Measurements from ENCODE around the gene LTBP1. TPM values are rescaled to one million over a fixed set of nuclear protein-coding genes. Genes with fewer than 3 reads are reported as not detected.

LTBP1 gene
- polyA plus RNA-seq, 1 donor (not counting 4 experiments of a cell fraction or from before 2014, with no cell fraction given), result 9.2 TPM

DNA sequence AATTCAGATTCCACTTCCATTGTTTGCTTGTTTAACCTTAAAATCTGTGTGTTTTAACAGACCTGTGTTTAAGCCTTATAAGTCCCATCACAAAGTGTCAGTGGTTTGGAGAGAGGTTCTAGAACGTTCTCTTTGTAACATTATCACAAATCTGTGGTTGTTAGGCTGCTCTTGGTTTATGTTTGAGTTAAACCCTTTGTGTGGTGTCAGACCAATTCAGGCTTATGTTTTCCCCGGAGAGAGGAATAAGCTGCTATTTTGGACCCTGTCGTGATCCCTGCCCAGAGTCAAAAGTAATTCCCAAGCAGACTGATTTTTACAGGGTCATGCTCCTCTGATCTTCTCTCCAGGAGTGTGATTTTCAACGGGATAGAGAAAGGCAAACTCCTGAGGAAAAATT is 43.8 kb upstream of the LTBP1 start:
- TF ChIP-seq EZH2 (IDR thresholded peaks at IDR 0.05; ENCODE audit: low read length), result no peak
- TF ChIP-seq, protein P1, sequence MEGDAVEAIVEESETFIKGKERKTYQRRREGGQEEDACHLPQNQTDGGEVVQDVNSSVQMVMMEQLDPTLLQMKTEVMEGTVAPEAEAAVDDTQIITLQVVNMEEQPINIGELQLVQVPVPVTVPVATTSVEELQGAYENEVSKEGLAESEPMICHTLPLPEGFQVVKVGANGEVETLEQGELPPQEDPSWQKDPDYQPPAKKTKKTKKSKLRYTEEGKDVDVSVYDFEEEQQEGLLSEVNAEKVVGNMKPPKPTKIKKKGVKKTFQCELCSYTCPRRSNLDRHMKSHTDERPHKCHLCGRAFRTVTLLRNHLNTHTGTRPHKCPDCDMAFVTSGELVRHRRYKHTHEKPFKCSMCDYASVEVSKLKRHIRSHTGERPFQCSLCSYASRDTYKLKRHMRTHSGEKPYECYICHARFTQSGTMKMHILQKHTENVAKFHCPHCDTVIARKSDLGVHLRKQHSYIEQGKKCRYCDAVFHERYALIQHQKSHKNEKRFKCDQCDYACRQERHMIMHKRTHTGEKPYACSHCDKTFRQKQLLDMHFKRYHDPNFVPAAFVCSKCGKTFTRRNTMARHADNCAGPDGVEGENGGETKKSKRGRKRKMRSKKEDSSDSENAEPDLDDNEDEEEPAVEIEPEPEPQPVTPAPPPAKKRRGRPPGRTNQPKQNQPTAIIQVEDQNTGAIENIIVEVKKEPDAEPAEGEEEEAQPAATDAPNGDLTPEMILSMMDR (optimal IDR thresholded peaks at IDR 0.05 in 1 of 3, IDR thresholded peaks at IDR 0.05 in 1 of 3, conservative IDR thresholded peaks at IDR 0.05 in 1 of 3; ENCODE audit: extremely low read depth in 1 of 3, insufficient read depth in 2 of 3, low read length in 3 of 3), result no peak
- Histone ChIP-seq H3K9me3 (ENCODE audit: control insufficient read depth, low read depth, low read length) (no peaks in the 10 kb centered on the region), H2AFZ (ENCODE audit: control insufficient read depth, low read length) (no peak overlapping the region), H3K9me1 (ENCODE audit: control insufficient read depth, extremely low read depth, insufficient read depth, low read length) (no peaks in the 10 kb centered on the region), H3K36me3 (ENCODE audit: control insufficient read depth in 2 of 2, extremely low read depth in 1 of 2, insufficient read depth in 2 of 2, low read length in 2 of 2) (no peaks in the 10 kb centered on the region), H3K79me2 (ENCODE audit: control insufficient read depth, insufficient read depth, low read length) (no peaks in the 10 kb centered on the region), H3K9ac (ENCODE audit: control insufficient read depth, extremely low read depth, insufficient read depth, low read length) (no peak overlapping the region), H3K4me1 (ENCODE audit: control insufficient read depth, extremely low read depth, insufficient read depth, low read length) (no peaks in the 10 kb centered on the region), H3K4me3 (ENCODE audit: control insufficient read depth in 2 of 3, extremely low read depth in 1 of 3, insufficient read depth in 2 of 3, low read depth in 1 of 3, low read length in 3 of 3) (no peak overlapping the region), H3K27me3 (ENCODE audit: control insufficient read depth, extremely low read depth, insufficient read depth, low read length) (peaks cover 18% of the 10 kb centered on the region), H3K4me2 (ENCODE audit: control insufficient read depth, extremely low read depth, insufficient read depth, low read depth, low read length) (no peak overlapping the region), H4K20me1 (ENCODE audit: control insufficient read depth, extremely low read depth, insufficient read depth, low read length) (no peaks in the 10 kb centered on the region), H3K27ac (ENCODE audit: control insufficient read depth, insufficient read depth, low read length) (no peak overlapping the region)
- no peak for FAIRE-seq
- DNase-seq (ENCODE audit: low read depth, low spot score), result no peak
- dilution Hi-C loops (cut with MboI; ENCODE audit: extremely low pct_ligation_motif_present, low sequenced_read_pairs), result no loop called here

DNA sequence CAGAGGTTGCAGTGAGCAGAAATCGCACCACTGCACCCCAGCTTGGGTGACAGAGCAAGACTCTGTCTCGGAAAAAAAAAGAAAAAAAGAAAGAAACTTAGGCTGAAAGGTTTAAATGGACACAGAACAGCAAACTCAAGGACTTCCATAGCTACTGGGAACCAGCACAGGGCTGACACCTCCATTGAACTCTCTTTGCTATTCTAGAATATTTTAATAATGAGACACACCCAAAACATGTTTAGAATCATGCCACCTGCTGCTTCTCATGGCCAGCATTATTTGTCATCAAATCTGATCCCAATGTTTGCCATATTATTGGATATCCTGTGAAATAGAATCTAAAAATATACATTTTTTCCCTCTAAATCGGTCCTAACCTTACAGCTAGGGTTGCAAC is 42.7 kb upstream of the LTBP1 start:
- Histone ChIP-seq H4K20me1 (ENCODE audit: control insufficient read depth, extremely low read depth, insufficient read depth, low read length) (no peaks in the 10 kb centered on the region), H3K36me3 (ENCODE audit: control insufficient read depth in 2 of 2, extremely low read depth in 1 of 2, insufficient read depth in 2 of 2, low read length in 2 of 2) (no peaks in the 10 kb centered on the region), H3K9me3 (ENCODE audit: control insufficient read depth, low read depth, low read length) (no peaks in the 10 kb centered on the region), H3K27ac (ENCODE audit: control insufficient read depth, insufficient read depth, low read length) (no peak overlapping the region), H3K27me3 (ENCODE audit: control insufficient read depth, extremely low read depth, insufficient read depth, low read length) (peaks cover 18% of the 10 kb centered on the region), H3K4me1 (ENCODE audit: control insufficient read depth, extremely low read depth, insufficient read depth, low read length) (no peaks in the 10 kb centered on the region), H3K79me2 (ENCODE audit: control insufficient read depth, insufficient read depth, low read length) (no peaks in the 10 kb centered on the region), H3K4me3 (ENCODE audit: control insufficient read depth in 2 of 3, extremely low read depth in 1 of 3, insufficient read depth in 2 of 3, low read depth in 1 of 3, low read length in 3 of 3) (no peak overlapping the region), H2AFZ (ENCODE audit: control insufficient read depth, low read length) (no peak overlapping the region), H3K9ac (ENCODE audit: control insufficient read depth, extremely low read depth, insufficient read depth, low read length) (no peak overlapping the region), H3K4me2 (ENCODE audit: control insufficient read depth, extremely low read depth, insufficient read depth, low read depth, low read length) (no peak overlapping the region), H3K9me1 (ENCODE audit: control insufficient read depth, extremely low read depth, insufficient read depth, low read length) (no peaks in the 10 kb centered on the region)
- dilution Hi-C loops (cut with MboI; ENCODE audit: extremely low pct_ligation_motif_present, low sequenced_read_pairs), result no loop called here
- FAIRE-seq (no peak), DNase-seq (ENCODE audit: low read depth, low spot score) (no peak)
- TF ChIP-seq, protein P1 (optimal IDR thresholded peaks at IDR 0.05 in 1 of 3, IDR thresholded peaks at IDR 0.05 in 1 of 3, conservative IDR thresholded peaks at IDR 0.05 in 1 of 3; ENCODE audit: extremely low read depth in 1 of 3, insufficient read depth in 2 of 3, low read length in 3 of 3), result no peak

Data from keratinocyte (primary cell).